Naive B cell (primary cell): Measurements from ENCODE around the gene SUPT20HL1. TPM values are rescaled to one million over a fixed set of nuclear protein-coding genes. Genes with fewer than 3 reads are reported as not detected.
"Not testable (repeated sequence)": the region's sequence is repeated elsewhere in the genome, so short reads cannot be mapped to it uniquely, and the experiment has no call there.

Source experiments
- ATAC-seq, 2 donors: fragments of 150-1000 bp; cut with Tn5 transposase; 2 replicates each; pipeline ENCODE4 v1.10.0; 2021; ENCODE audit warnings: low read depth in 2 of 2, mild to moderate bottlenecking in 2 of 2, moderate library complexity in 2 of 2
- DNase-seq: peaks from one replicate; pipeline ENCODE4 v3.0.0; 2022
- H3K27ac Mint-ChIP-seq, 6 donors: one replicate each; pipeline ENCODE4 v1.8.0; 2020 to 2022; ENCODE audit warnings: mild to moderate bottlenecking in 6 of 6, mixed read lengths in 6 of 6, moderate library complexity in 5 of 6, inconsistent platforms in 2 of 6
- H3K27me3 Mint-ChIP-seq, 3 donors: one replicate each; pipeline ENCODE4 v1.8.0; 2021 to 2022; ENCODE audit warnings: mixed read lengths in 3 of 3, mild to moderate bottlenecking in 1 of 3
- H3K36me3 Mint-ChIP-seq, 2 donors: one replicate each; pipeline ENCODE4 v1.8.0; 2020 to 2022; ENCODE audit warnings: mixed read lengths in 2 of 2, inconsistent platforms in 1 of 2, mild to moderate bottlenecking in 1 of 2
- H3K4me1 Mint-ChIP-seq, 3 donors: one replicate each; pipeline ENCODE4 v1.8.0; 2020 to 2022; ENCODE audit warnings: mixed read lengths in 3 of 3, inconsistent platforms in 1 of 3, mild to moderate bottlenecking in 1 of 3, moderate library complexity in 1 of 3
- H3K4me3 Mint-ChIP-seq, 8 donors: one replicate each; pipeline ENCODE4 v1.8.0; 2020 to 2022; ENCODE audit warnings: mild to moderate bottlenecking in 8 of 8, mixed read lengths in 8 of 8, moderate library complexity in 8 of 8, inconsistent platforms in 2 of 8
- H3K9me3 Mint-ChIP-seq, 7 donors: one replicate each; pipeline ENCODE4 v1.8.0; 2020 to 2022; ENCODE audit warnings: mixed read lengths in 7 of 7, mild to moderate bottlenecking in 5 of 7, inconsistent platforms in 2 of 7, moderate library complexity in 1 of 7
- polyA plus RNA-seq, 6 donors: library from polyadenylated mRNA; unstranded; fragments of 300-500 nt; fragmentation: Illumina TruSeq; gene quantifications; one replicate each; pipeline ENCODE4 v1.2.3, GENCODE V29; 2021; ENCODE audit warnings: low read depth in 6 of 6

Gene SUPT20HL1
- not detected for polyA plus RNA-seq

- Mint-ChIP-seq H3K4me3 (no peak within 1 kb of the TSS), H3K9me3 (peaks cover 0 to 4% (median 0%) of the 10 kb centered on the region in 7 donors), H3K27ac (peak within 1 kb of the TSS in 2 of 6 donors; percentile 13 to 85), H3K4me1 (no peaks in the 10 kb centered on the region), H3K27me3 (no peaks in the 10 kb centered on the region), H3K36me3 (no peaks in the 10 kb centered on the region)
- ATAC-seq: no peak
- DNase-seq: no peak
Observed at GRCh38 chrX:24360272-24360671, at the start of gene SUPT20HL1. TSS of gene SUPT20HL1 (plus strand) at chrX:24360639. CDS start at chrX:24362761, 2,122 bp downstream.

GRCh38 chrX:24310916-24311315 is 49.5 kb upstream of the SUPT20HL1 start:
- peak overlapping the region in 1 of 8 donors; percentile 42 for H3K4me3 Mint-ChIP-seq
- not testable (repeated sequence) for H3K36me3 Mint-ChIP-seq, ATAC-seq, DNase-seq, H3K9me3 Mint-ChIP-seq, H3K4me1 Mint-ChIP-seq, H3K27ac Mint-ChIP-seq
- peaks cover 0 to 34% (median 5%) of the 10 kb centered on the region in 3 donors for H3K27me3 Mint-ChIP-seq

DNA sequence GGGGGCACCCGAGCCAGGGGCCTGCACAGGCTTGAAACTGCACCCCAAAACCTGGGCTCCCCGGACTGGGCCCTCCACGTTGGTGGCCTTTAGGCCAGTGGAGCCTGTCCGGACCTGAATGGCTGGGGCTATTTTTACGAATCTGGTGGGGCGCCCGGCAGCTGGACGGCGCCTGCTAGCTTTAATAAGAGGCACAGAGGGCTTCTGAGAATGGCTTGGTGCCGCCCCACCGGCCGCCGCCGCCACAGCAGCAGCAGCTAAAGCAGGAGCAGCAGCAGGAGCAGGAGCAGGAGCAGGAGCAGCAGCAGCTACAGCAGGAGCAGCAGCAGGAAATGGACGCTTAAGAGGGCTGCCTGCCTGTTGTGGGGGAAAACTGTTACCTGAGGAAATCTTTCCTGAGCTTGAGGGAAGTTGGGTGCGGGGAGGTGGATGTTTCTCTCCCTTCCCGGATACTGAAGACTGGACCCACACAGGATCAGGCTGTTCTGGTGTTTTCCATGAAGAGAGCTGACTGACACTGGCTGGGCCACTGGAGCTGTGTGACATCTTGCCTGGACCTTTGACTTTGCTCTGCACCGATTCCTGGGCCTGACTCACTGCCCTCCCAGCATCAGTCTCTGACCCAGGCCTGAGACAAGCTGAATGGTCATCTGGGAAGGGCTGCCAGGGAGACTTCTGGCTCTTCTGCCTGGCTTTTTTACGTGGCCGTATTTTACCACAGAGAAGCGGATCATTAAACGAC is 48.8 kb upstream of the SUPT20HL1 start:
- ATAC-seq, H3K4me1 Mint-ChIP-seq, H3K36me3 Mint-ChIP-seq, H3K27ac Mint-ChIP-seq, H3K9me3 Mint-ChIP-seq, DNase-seq, H3K4me3 Mint-ChIP-seq: not testable (repeated sequence)
- peaks cover 0 to 28% (median 5%) of the 10 kb centered on the region in 3 donors for H3K27me3 Mint-ChIP-seq

DNA sequence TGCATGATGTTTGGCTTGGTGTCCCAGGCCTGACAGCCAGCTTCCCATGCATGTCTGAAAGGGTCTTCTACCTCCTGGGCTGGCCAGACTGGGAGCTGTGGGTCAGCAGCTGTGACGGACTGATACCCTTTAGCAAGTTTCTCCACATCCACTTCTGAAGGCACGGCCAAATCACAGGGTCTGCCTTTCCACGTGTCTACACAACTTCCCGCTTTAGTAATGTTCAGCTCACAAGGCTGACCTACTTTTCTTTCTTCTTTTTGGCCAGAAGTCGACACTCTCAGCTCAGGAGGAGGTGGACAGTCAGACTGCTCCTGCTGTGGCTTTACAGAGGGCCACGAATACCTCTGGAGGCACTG is 48.2 kb upstream of the SUPT20HL1 start:
- H3K27me3 Mint-ChIP-seq: peaks cover 0 to 23% (median 5%) of the 10 kb centered on the region in 3 donors
- not testable (repeated sequence) for H3K36me3 Mint-ChIP-seq, ATAC-seq, H3K4me1 Mint-ChIP-seq, H3K27ac Mint-ChIP-seq, H3K9me3 Mint-ChIP-seq, H3K4me3 Mint-ChIP-seq, DNase-seq

- Mint-ChIP-seq H3K4me1 (peaks cover 0 to 3% (median 0%) of the 10 kb centered on the region in 3 donors), H3K4me3 (no peak within 1 kb of the TSS), H3K27ac (no peak within 1 kb of the TSS), H3K27me3 (peaks cover 0 to 15% (median 11%) of the 10 kb centered on the region in 3 donors), H3K9me3 (no peaks in the 10 kb centered on the region), H3K36me3 (no peaks in the 10 kb centered on the region)
- ATAC-seq (no peak), DNase-seq (no peak)
Observed at GRCh38 chrX:24314019-24314635, 46.3 kb upstream of the SUPT20HL1 start, which contains the start of gene SUPT20HL2. TSS of gene SUPT20HL2 (minus strand) at chrX:24314069. CDS start at chrX:24313315, 754 bp downstream.

DNA sequence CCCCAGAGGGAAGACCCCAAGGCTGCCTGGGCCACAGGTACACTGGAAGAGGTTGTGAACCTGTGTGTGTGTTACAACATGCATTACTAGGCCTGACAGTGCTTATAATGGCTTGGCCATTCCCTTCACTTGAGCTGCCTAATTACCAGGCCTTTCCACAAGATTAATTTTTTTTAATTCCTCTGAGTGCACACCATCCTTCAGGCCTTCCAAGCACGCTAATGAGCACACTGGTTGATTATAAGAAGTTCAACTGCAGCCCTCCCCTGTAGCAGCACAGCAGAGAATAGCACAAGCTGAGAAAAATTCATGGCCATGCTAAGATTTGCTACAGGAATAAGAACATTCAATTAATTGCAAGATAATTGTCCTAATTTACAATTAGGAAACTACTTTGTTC is 44.3 kb upstream of the SUPT20HL1 start:
- Mint-ChIP-seq H3K4me1 (no peaks in the 10 kb centered on the region), H3K9me3 (peaks cover 0 to 2% (median 0%) of the 10 kb centered on the region in 7 donors), H3K27me3 (peaks cover 3 to 8% (median 6%) of the 10 kb centered on the region in 3 donors), H3K36me3 (no peaks in the 10 kb centered on the region), H3K4me3 (no peak overlapping the region), H3K27ac (no peak overlapping the region)
- no peak for DNase-seq
- no peak for ATAC-seq

GRCh38 chrX:24317567-24317966 is 42.9 kb upstream of the SUPT20HL1 start:
- H3K27ac Mint-ChIP-seq: no peak overlapping the region
- no peaks in the 10 kb centered on the region for H3K36me3 Mint-ChIP-seq
- peaks cover 3 to 8% (median 6%) of the 10 kb centered on the region in 3 donors for H3K27me3 Mint-ChIP-seq

DNA sequence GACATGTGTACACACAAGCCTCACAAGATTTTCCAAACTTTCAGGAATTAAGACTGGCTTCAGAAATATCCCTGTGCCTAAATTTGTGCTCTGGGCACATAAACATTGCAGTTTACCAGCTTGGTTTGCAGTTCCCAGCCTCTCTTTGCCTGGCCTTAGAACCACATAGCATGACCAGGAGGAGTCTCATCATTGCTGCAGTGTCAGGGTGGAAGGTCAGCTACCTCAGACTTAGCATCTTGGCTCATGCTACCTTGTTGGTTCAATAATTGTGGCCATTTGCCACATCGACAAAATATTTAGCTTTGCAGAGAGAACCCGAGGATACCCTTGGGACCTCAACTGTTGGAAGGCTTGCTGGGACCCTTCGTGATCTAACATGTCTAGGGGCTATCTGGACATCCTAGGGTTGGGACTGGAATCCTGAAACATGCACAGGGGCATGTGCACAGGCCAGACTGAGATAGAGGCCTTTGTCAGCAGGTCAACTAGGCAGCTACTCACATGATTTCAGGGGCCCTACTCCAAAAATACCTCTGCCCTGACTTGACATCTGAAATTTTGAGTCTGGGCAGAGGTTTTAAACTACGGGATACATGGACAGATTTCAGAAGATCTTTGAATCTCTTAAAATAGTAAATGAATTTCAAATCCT is 38.6 kb upstream of the SUPT20HL1 start:
- H3K27me3 Mint-ChIP-seq: peaks cover 12 to 27% (median 15%) of the 10 kb centered on the region in 3 donors
- H3K4me3 Mint-ChIP-seq: no peak overlapping the region
- no peaks in the 10 kb centered on the region for H3K36me3 Mint-ChIP-seq
- no peak overlapping the region for H3K27ac Mint-ChIP-seq
- DNase-seq (no peak), ATAC-seq (no peak)
- no peaks in the 10 kb centered on the region for H3K4me1 Mint-ChIP-seq
- peaks cover 0 to 5% (median 0%) of the 10 kb centered on the region in 7 donors for H3K9me3 Mint-ChIP-seq

More at GRCh38 chrX:24317567-24317966, 42.9 kb upstream of the SUPT20HL1 start:
- ATAC-seq (no peak), DNase-seq (no peak)
- H3K4me1 Mint-ChIP-seq: no peaks in the 10 kb centered on the region
- H3K9me3 Mint-ChIP-seq: peaks cover 0 to 2% (median 0%) of the 10 kb centered on the region in 7 donors
- H3K4me3 Mint-ChIP-seq: no peak overlapping the region

- no peak for ATAC-seq
- Mint-ChIP-seq H3K27ac (no peak overlapping the region), H3K27me3 (peaks cover 10 to 25% (median 11%) of the 10 kb centered on the region in 3 donors), H3K4me1 (no peaks in the 10 kb centered on the region), H3K36me3 (no peaks in the 10 kb centered on the region), H3K4me3 (no peak overlapping the region), H3K9me3 (peaks cover 0 to 5% (median 0%) of the 10 kb centered on the region in 7 donors)
- DNase-seq: no peak
Observed at GRCh38 chrX:24325231-24325630, 35.2 kb upstream of the SUPT20HL1 start.

GRCh38 chrX:24332878-24333277 is 27.6 kb upstream of the SUPT20HL1 start:
- Mint-ChIP-seq H3K4me1 (no peaks in the 10 kb centered on the region), H3K27me3 (peaks cover 0 to 14% (median 0%) of the 10 kb centered on the region in 3 donors), H3K4me3 (no peak overlapping the region), H3K36me3 (peaks cover 0 to 8% of the 10 kb centered on the region in 2 donors), H3K27ac (no peak overlapping the region), H3K9me3 (peaks cover 0 to 13% (median 6%) of the 10 kb centered on the region in 7 donors)
- ATAC-seq (no peak), DNase-seq (no peak)

- no peak for ATAC-seq
- H3K4me3 Mint-ChIP-seq: no peak overlapping the region
- H3K4me1 Mint-ChIP-seq: no peaks in the 10 kb centered on the region
- no peak for DNase-seq
- H3K9me3 Mint-ChIP-seq: peaks cover 0 to 13% (median 6%) of the 10 kb centered on the region in 7 donors
- H3K36me3 Mint-ChIP-seq: peaks cover 0 to 8% of the 10 kb centered on the region in 2 donors
- H3K27me3 Mint-ChIP-seq: peaks cover 0 to 14% (median 0%) of the 10 kb centered on the region in 3 donors
- no peak overlapping the region for H3K27ac Mint-ChIP-seq
Observed at GRCh38 chrX:24333371-24333770, 27.1 kb upstream of the SUPT20HL1 start.

- Mint-ChIP-seq H3K9me3 (peaks cover 0 to 13% (median 6%) of the 10 kb centered on the region in 7 donors), H3K4me3 (no peak overlapping the region), H3K27me3 (peaks cover 0 to 14% (median 0%) of the 10 kb centered on the region in 3 donors), H3K4me1 (no peaks in the 10 kb centered on the region), H3K27ac (no peak overlapping the region), H3K36me3 (peaks cover 0 to 8% of the 10 kb centered on the region in 2 donors)
- ATAC-seq (no peak), DNase-seq (no peak)
Observed at GRCh38 chrX:24334461-24334860, 26.0 kb upstream of the SUPT20HL1 start.

DNA sequence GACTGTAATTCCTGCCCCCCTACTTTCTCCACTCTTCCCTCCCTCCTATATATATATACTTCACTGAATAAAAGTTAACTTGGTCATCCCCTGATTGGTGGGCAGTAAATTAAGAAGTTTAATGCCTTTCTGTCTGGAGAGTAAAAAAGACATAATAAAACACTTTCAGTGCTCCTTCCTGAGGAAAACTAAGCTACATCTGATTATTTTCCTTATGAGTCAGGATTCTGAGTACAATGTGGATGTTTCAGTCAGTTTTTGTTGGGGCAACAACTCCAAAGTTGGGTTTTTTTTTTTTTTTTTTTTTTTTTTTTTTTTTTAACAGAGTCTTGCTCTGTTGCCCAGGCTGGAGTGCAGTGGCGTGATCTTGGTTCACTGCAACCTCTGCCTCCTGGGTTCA is 24.6 kb upstream of the SUPT20HL1 start:
- peaks cover 0 to 8% of the 10 kb centered on the region in 2 donors for H3K36me3 Mint-ChIP-seq
- peaks cover 0 to 19% (median 7%) of the 10 kb centered on the region in 3 donors for H3K27me3 Mint-ChIP-seq
- no peak overlapping the region for H3K4me3 Mint-ChIP-seq
- ATAC-seq (no peak), DNase-seq (no peak)
- peaks cover 0 to 13% (median 9%) of the 10 kb centered on the region in 7 donors for H3K9me3 Mint-ChIP-seq
- no peak overlapping the region for H3K27ac Mint-ChIP-seq
- H3K4me1 Mint-ChIP-seq: no peaks in the 10 kb centered on the region
